Naive thymus-derived CD4-positive, alpha-beta T cell (primary cell): ENCODE measurements around the gene RADIL. TPM values are rescaled to one million over a fixed set of nuclear protein-coding genes. Genes with fewer than 3 reads are reported as not detected.

Source experiments
- ATAC-seq: fragments of 150-1000 bp; cut with Tn5 transposase; 2 replicates; pipeline ENCODE4 v1.10.0; 2021; ENCODE audit warnings: mild to moderate bottlenecking, moderate library complexity
- CTCF ChIA-PET: fragments of 350-600 bp; sonication (Branson Sonifier 250); formaldehyde crosslinking; loops from one replicate; lab custom pipeline; 2021; ENCODE audit warnings: antibody characterized with exemption; lab: Charles Lee
- POLR2A ChIA-PET: fragments of 350-600 bp; sonication (Branson Sonifier 250); formaldehyde crosslinking; loops from one replicate; lab custom pipeline; 2021; ENCODE audit warnings: antibody characterized with exemption, inconsistent platforms; lab: Charles Lee
- DNase-seq, 9 donors: peaks; one replicate each; pipeline versions ENCODE4 v3.0.0 to v3.0.0-alpha.2; 2020 to 2022; ENCODE audit warnings: mixed read lengths in 1 of 9
- H3K27ac ChIP-seq: one replicate; pipeline ENCODE4 v1.7.0; 2013; ENCODE audit warnings: mild to moderate bottlenecking, low read depth, low read length, moderate library complexity
- H3K27me3 ChIP-seq, 2 donors: one replicate each; pipeline ENCODE4 v1.7.0; 2013; ENCODE audit warnings: low read length in 2 of 2, mild to moderate bottlenecking in 2 of 2, moderate library complexity in 2 of 2; ENCODE audit not compliant: control insufficient read depth in 2 of 2, insufficient read depth in 2 of 2
- H3K36me3 ChIP-seq, 3 experiments: 1 replicate in 2 of 3; 2 replicates in 1 of 3; pipeline ENCODE4 v1.7.0; 2013; ENCODE audit warnings: low read length in 3 of 3, mild to moderate bottlenecking in 3 of 3, moderate library complexity in 1 of 3; ENCODE audit not compliant: insufficient read depth in 3 of 3, control insufficient read depth in 2 of 3
- H3K4me1 ChIP-seq, 2 donors: one replicate each; pipeline ENCODE4 v1.7.0; 2013; ENCODE audit warnings: low read length in 2 of 2, mild to moderate bottlenecking in 2 of 2, moderate library complexity in 1 of 2; ENCODE audit not compliant: control insufficient read depth in 2 of 2, insufficient read depth in 2 of 2
- H3K4me3 ChIP-seq: 2 replicates; pipeline ENCODE4 v1.7.0; 2013; ENCODE audit warnings: mild to moderate bottlenecking, low read length
- H3K9me3 ChIP-seq, 3 experiments: 1 replicate in 2 of 3; 2 replicates in 1 of 3; pipeline ENCODE4 v1.7.0; 2013; ENCODE audit warnings: low read length in 3 of 3; ENCODE audit not compliant: control insufficient read depth in 2 of 3
- H3K27ac Mint-ChIP-seq, 9 donors: one replicate each; pipeline ENCODE4 v1.8.0; 2020 to 2022; ENCODE audit warnings: mixed read lengths in 9 of 9, mild to moderate bottlenecking in 8 of 9, moderate library complexity in 5 of 9, inconsistent platforms in 2 of 9
- H3K27me3 Mint-ChIP-seq, 5 donors: one replicate each; pipeline ENCODE4 v1.8.0; 2021 to 2022; ENCODE audit warnings: mixed read lengths in 5 of 5, mild to moderate bottlenecking in 1 of 5
- H3K36me3 Mint-ChIP-seq, 5 donors: one replicate each; pipeline ENCODE4 v1.8.0; 2020 to 2022; ENCODE audit warnings: mixed read lengths in 5 of 5, mild to moderate bottlenecking in 3 of 5, inconsistent platforms in 1 of 5
- H3K4me1 Mint-ChIP-seq, 7 donors: one replicate each; pipeline ENCODE4 v1.8.0; 2020 to 2022; ENCODE audit warnings: mixed read lengths in 7 of 7, mild to moderate bottlenecking in 3 of 7, inconsistent platforms in 1 of 7
- H3K4me3 Mint-ChIP-seq, 10 donors: one replicate each; pipeline ENCODE4 v1.8.0; 2020 to 2022; ENCODE audit warnings: mild to moderate bottlenecking in 10 of 10, mixed read lengths in 10 of 10, moderate library complexity in 6 of 10, inconsistent platforms in 2 of 10
- H3K9me3 Mint-ChIP-seq, 11 donors: one replicate each; pipeline ENCODE4 v1.8.0; 2020 to 2022; ENCODE audit warnings: mixed read lengths in 11 of 11, mild to moderate bottlenecking in 4 of 11, inconsistent platforms in 1 of 11, moderate library complexity in 1 of 11
- intact Hi-C, 2 donors: fragments of 100-400 bp; cut with micrococcal nuclease; formaldehyde crosslinking; loops; one replicate each; pipeline ENCODE4 v1.15.1; 2023
- polyA plus RNA-seq, 2 donors: library from polyadenylated mRNA; unstranded; fragments of 300-500 nt; fragmentation: Illumina TruSeq; gene quantifications; one replicate each; pipeline ENCODE4 v1.2.3, GENCODE V29; 2021
- total RNA-seq, 6 experiments: library from RNA in 5 of 6; stranded (reverse) in 5 of 6; gene quantifications; 1 replicate in 5 of 6; 2 replicates in 1 of 6; pipeline ENCODE4 v1.2.3 and lab custom pipeline; 2021 to 2026

Gene RADIL
- total and polyA plus RNA-seq, 7 experiments from 2014 or later = 0.04 to 0.12 (median 0.08) TPM; not detected in 4

DNA sequence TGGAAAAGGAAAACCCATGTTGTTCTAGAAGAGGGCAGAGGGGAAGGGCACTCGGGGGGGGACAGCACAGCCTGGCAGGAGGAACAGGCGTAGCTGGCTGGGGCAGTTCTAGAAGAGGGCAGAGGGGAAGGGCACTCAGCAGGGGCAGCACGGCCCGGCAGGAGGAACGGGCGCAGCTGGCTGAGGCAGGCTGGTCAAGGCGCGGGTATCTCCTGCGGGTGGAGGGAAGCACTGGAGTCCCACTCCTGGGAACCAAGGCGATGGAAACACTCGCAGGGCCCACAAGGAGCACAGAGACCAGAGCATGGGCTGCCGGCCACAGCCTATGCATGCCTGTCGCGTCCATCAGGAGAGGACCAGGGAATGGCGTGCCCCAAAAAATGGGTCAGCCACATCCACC is 58.4 kb downstream of the RADIL start:
- no peak overlapping the region for H3K4me3 ChIP-seq
- no peak overlapping the region for H3K27ac Mint-ChIP-seq
- peaks cover 0 to 18% (median 0%) of the 10 kb centered on the region in 5 donors for H3K27me3 Mint-ChIP-seq
- no peaks in the 10 kb centered on the region for H3K27me3 ChIP-seq
- no peak overlapping the region for H3K4me3 Mint-ChIP-seq
- no peaks in the 10 kb centered on the region for H3K4me1 ChIP-seq
- ChIA-PET POLR2A (no interaction called here), CTCF (no interaction called here)
- no peaks in the 10 kb centered on the region for H3K36me3 Mint-ChIP-seq
- H3K36me3 ChIP-seq = no peaks in the 10 kb centered on the region
- intact Hi-C loops = loop anchor here in 1 of 2 donors (10.0 kb wide), 1 partner anchor 60 kb away; the partner anchor contains the start of gene RADIL
- no peak for DNase-seq
- no peak overlapping the region for H3K27ac ChIP-seq
- no peaks in the 10 kb centered on the region for H3K9me3 ChIP-seq
- no peak for ATAC-seq
- peaks cover 0 to 3% (median 2%) of the 10 kb centered on the region in 7 donors for H3K4me1 Mint-ChIP-seq
- H3K9me3 Mint-ChIP-seq = no peaks in the 10 kb centered on the region

DNA sequence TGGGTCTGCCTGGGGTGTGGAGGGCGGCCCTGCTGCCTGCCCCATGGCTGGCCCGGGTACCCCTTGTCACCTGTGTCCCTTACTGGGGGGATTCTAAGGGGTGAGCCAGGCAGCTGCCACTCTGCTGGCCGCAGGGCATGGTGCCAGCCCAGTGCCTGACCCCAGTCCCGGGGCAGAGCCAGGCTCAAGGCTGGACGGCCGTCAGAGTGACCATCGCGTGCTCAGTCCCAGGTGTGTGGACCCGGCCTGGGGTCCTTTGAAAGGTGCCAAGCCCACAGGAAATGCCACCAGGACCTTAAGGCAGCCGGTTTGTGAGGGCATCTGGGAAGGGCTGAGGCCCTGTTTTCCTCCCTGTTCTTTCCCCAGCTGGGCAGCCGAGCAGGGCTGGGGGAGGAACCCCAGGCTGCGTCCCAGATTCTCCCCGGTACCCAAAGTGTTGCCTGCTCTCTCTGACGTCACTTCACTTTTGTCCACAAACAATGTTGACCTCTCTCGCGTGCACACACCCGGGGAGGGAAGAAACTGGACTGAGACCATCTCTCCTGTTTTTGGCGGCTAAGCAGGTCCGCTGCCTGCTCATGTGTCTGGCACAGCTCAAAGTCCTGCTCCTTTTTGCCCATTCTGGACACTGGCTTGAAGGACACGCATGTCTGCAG is 59.3 kb downstream of the RADIL start:
- H3K27ac Mint-ChIP-seq = no peak overlapping the region
- no peaks in the 10 kb centered on the region for H3K9me3 Mint-ChIP-seq
- Histone ChIP-seq H3K27ac (no peak overlapping the region), H3K9me3 (no peaks in the 10 kb centered on the region), H3K27me3 (no peaks in the 10 kb centered on the region), H3K4me3 (no peak overlapping the region), H3K4me1 (no peaks in the 10 kb centered on the region), H3K36me3 (no peaks in the 10 kb centered on the region)
- ChIA-PET CTCF (no interaction called here), POLR2A (no interaction called here)
- no peak for DNase-seq
- H3K27me3 Mint-ChIP-seq = peaks cover 0 to 18% (median 3%) of the 10 kb centered on the region in 5 donors
- no peaks in the 10 kb centered on the region for H3K36me3 Mint-ChIP-seq
- intact Hi-C loops = loop anchor here in 1 of 2 donors (10.0 kb wide), 1 partner anchor 61 kb away; the partner anchor contains the start of gene RADIL
- no peaks in the 10 kb centered on the region for H3K4me1 Mint-ChIP-seq
- H3K4me3 Mint-ChIP-seq = no peak overlapping the region
- ATAC-seq = no peak

DNA sequence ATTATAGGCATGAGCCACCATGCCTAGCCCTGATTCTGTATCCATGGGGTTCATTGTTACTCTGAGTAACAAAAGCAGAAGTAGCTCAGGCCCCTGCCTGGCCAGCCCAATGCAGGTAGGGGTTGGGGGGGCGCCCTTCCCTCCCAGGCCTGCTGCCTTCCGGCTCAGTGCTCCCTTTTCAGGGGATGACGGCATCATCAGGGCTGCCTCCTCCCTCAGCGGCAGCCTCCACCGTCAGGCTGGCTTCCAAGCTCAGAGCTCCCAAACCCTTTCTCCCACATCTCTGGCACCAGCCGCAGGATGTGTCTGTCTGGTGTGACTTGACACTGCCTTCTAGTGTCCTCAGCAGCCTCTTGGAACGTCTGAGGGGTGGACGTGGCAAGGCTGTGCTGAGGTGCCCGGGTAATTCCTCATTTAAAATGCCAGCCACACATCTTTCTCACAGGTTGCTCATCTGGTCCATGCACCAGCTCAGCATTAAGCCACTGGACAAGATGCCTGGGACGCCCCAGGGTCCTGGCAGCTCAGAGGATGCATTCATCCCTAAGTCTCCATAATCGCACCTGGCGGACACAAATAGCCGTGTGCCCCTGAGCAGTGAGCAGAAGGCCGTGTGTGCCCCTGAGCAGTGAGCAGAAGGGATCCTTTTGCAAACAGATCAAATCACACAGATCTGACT is 59.9 kb downstream of the RADIL start:
- DNase-seq (no peak), ATAC-seq (no peak)
- Histone ChIP-seq H3K4me3 (no peak overlapping the region), H3K4me1 (no peaks in the 10 kb centered on the region), H3K9me3 (no peaks in the 10 kb centered on the region), H3K36me3 (no peaks in the 10 kb centered on the region), H3K27me3 (no peaks in the 10 kb centered on the region), H3K27ac (no peak overlapping the region)
- H3K4me3 Mint-ChIP-seq = no peak overlapping the region
- intact Hi-C loops = loop anchor here in 1 of 2 donors (10.0 kb wide), 1 partner anchor 61 kb away; the partner anchor contains the start of gene RADIL
- CTCF ChIA-PET = interaction anchor here (0.6 kb wide), 1 partner anchor 8 kb away, joined by 3 read pairs; no protein-coding TSS in a partner anchor
- H3K36me3 Mint-ChIP-seq = no peaks in the 10 kb centered on the region
- H3K4me1 Mint-ChIP-seq = no peaks in the 10 kb centered on the region
- H3K9me3 Mint-ChIP-seq = no peaks in the 10 kb centered on the region
- peaks cover 0 to 18% (median 3%) of the 10 kb centered on the region in 5 donors for H3K27me3 Mint-ChIP-seq
- no peak overlapping the region for H3K27ac Mint-ChIP-seq
- POLR2A ChIA-PET = no interaction called here

DNA sequence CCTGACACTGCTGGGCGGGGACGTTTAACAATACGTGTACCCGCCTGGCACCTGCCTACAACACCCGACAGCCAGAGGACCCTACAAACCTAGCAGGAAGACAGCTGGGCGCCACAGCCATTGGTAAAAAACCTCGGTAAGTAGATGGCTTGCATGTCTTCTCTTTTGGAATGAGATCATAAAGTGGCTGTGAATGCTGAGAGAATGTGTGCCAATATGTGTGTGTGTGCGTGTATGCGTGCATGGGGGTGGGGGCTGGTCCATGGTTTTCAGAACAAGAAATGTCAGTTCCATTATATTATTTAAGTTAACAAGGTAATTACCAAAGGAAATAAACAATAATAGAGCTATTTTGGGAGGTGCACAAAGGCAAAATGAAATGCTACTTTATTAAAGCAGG is 60.8 kb downstream of the RADIL start:
- Mint-ChIP-seq H3K36me3 (no peaks in the 10 kb centered on the region), H3K4me1 (no peaks in the 10 kb centered on the region), H3K27ac (no peak overlapping the region), H3K27me3 (peaks cover 0 to 18% (median 3%) of the 10 kb centered on the region in 5 donors), H3K4me3 (no peak overlapping the region), H3K9me3 (no peaks in the 10 kb centered on the region)
- Histone ChIP-seq H3K27ac (no peak overlapping the region), H3K4me3 (no peak overlapping the region), H3K27me3 (no peaks in the 10 kb centered on the region), H3K9me3 (no peaks in the 10 kb centered on the region), H3K4me1 (no peaks in the 10 kb centered on the region), H3K36me3 (no peaks in the 10 kb centered on the region)
- DNase-seq (no peak), ATAC-seq (no peak)
- intact Hi-C loops = loop anchor here in 1 of 2 donors (10.0 kb wide), 1 partner anchor 62 kb away; the partner anchor contains the start of gene RADIL
- ChIA-PET POLR2A (no interaction called here), CTCF (interaction anchor here (0.6 kb wide), 2 partner anchors 9 to 354 kb away, joined by 3 to 4 read pairs; no protein-coding TSS in a partner anchor)

DNA sequence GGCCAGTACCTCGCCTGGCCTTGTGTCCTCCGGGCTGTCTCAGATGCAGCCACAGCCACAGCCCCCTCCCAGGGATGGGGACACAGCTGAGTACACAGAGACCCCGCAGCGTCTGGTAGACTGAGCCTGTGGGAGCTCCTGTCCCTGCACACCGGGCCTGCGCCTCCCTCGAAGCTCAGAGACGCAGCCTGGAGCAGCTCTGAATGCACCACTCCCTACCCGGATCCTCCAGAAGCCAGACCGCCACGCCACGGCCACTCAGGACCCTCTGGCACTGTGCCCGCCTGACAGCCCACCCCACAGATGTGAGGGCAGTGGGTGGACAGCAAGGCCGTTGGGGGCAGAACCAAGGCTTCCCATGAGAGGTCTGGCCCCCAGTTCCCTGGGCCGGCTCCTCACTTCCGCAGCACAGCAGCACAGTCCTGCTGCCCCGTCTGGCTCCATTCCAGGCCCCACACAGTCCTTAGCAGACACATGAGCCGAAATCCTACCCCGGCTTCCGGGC is 62.5 kb downstream of the RADIL start:
- H3K27ac Mint-ChIP-seq = no peak overlapping the region
- no peaks in the 10 kb centered on the region for H3K9me3 ChIP-seq
- no peak overlapping the region for H3K4me3 Mint-ChIP-seq
- no peaks in the 10 kb centered on the region for H3K27me3 ChIP-seq
- intact Hi-C loops = loop anchor here in 1 of 2 donors (10.0 kb wide), 1 partner anchor 64 kb away; the partner anchor contains the start of gene RADIL
- H3K36me3 ChIP-seq = no peaks in the 10 kb centered on the region
- DNase-seq (no peak), ATAC-seq (no peak)
- H3K4me1 ChIP-seq = no peaks in the 10 kb centered on the region
- no peaks in the 10 kb centered on the region for H3K4me1 Mint-ChIP-seq
- ChIA-PET CTCF (no interaction called here), POLR2A (no interaction called here)
- H3K27ac ChIP-seq = no peak overlapping the region
- no peaks in the 10 kb centered on the region for H3K36me3 Mint-ChIP-seq
- H3K9me3 Mint-ChIP-seq = no peaks in the 10 kb centered on the region
- H3K4me3 ChIP-seq = no peak overlapping the region
- H3K27me3 Mint-ChIP-seq = peaks cover 0 to 15% (median 3%) of the 10 kb centered on the region in 5 donors

DNA sequence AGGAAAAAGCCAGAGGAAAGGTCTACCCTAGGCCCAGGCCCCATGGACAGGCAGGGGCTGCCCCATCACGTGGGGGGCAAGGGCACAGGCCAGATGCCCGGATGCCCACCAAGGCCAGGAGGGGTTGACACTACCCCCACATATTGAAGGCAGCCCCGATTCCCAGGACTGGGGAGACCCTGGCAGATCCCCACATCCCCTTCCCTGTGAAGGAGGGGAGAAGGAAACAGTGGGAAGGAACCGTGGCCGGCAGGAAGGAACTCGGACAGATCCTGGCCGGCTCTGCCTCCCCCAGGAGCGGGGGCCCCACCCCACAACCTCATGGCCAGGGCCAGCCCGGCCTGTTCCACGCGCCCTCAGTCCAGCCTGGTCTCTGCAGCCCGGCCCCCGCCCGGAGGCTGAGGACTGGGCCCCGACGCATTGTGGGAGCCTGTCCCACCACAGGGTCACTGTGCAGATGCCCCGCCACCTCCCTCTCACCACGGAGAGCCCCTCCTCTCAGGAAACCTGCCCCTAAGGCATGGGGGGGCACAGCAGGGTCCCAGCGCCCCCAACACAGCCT is 63.0 kb downstream of the RADIL start:
- peaks cover 0 to 13% (median 3%) of the 10 kb centered on the region in 5 donors for H3K27me3 Mint-ChIP-seq
- POLR2A ChIA-PET = no interaction called here
- intact Hi-C loops = loop anchor here in 1 of 2 donors (10.0 kb wide), 1 partner anchor 64 kb away; the partner anchor contains the start of gene RADIL
- Histone ChIP-seq H3K9me3 (no peaks in the 10 kb centered on the region), H3K36me3 (no peaks in the 10 kb centered on the region), H3K27ac (no peak overlapping the region), H3K4me3 (no peak overlapping the region), H3K4me1 (no peaks in the 10 kb centered on the region), H3K27me3 (no peaks in the 10 kb centered on the region)
- no peaks in the 10 kb centered on the region for H3K4me1 Mint-ChIP-seq
- H3K9me3 Mint-ChIP-seq = no peaks in the 10 kb centered on the region
- H3K36me3 Mint-ChIP-seq = no peaks in the 10 kb centered on the region
- no peak overlapping the region for H3K4me3 Mint-ChIP-seq
- CTCF ChIA-PET = no interaction called here
- DNase-seq (no peak), ATAC-seq (no peak)
- H3K27ac Mint-ChIP-seq = no peak overlapping the region
